ENCODE measurements around the gene GPR31.

GRCh38 chr6:167113935-167114910 is 43.6 kb downstream of the GPR31 start:
- TF ChIP-seq CTCF (IDR thresholded peaks at IDR 0.05) (no peak), EZH2 (IDR thresholded peaks at IDR 0.05; ENCODE audit: borderline replicate concordance, insufficient read depth, low read depth, low read length, poor library complexity, severe bottlenecking) (no peak)
